ENCODE measurements around the gene AXIN2. TPM values are rescaled to one million over a fixed set of nuclear protein-coding genes. Genes with fewer than 3 reads are reported as not detected.

The AXIN2 gene
- total and polyA plus RNA-seq, 12 donors: 5.7 to 19.2 (median 11.8) TPM

DNA sequence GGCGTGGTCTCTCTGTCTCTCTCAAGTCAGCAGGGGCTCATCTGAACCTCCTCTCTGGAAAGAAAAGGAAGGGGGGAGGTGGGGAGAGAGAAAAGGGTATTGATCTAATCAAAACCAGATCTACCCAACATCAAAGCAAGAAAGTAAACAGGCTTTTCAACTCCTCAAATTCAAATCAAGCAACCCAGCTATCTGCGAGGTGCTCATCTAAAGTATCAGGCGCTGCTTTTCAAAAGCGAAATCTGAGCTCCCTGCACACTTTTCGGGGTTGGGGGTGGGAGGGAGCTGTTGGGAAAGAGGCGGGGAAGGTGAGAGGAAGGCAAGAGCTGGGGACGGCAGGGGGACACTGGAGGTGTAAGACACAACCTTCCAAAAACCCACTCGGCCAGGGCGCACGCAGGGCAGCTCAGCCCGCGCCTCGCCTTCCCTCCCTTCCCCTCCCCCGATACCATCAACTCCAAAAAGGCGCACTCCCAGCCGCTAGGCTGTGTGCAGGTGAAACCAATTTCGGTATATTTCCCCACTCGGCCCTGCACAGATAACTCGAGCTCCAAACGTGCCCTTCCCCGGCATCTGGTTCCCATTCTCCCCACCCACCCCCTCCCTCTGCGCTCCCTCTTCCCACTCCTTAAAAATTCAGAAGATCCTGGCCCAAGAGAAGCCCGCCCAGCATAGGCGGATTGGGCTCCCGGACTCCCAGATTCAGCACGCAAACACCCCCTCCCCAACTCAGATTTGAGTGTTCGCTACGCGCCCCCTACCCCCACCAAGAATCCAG lies 2.6 kb downstream of the AXIN2 start:
- DNase-seq: no peak
- Histone ChIP-seq H3K4me1 (peaks cover 4 to 28% (median 21%) of the 10 kb centered on the region in 9 donors), H3K36me3 (peaks cover 0 to 7% (median 0%) of the 10 kb centered on the region in 9 donors), H3K27ac (peak overlapping the region in 7 of 10 donors; percentile 89 to 94 (median 91)), H3K27me3 (peaks cover 0 to 50% (median 0%) of the 10 kb centered on the region in 7 donors), H3K4me3 (peak overlapping the region; percentile 82 to 97 (median 90)), H3K9me3 (no peaks in the 10 kb centered on the region)
- intact Hi-C loops (cut with DNase I): loop anchor here in 8 of 10 donors (5.0 to 10.0 kb wide), 4 partner anchors 102 to 606 kb away; no protein-coding TSS in a partner anchor
- no peak for ATAC-seq
- 30 to 38% methylated on average over 29 of the region's 29 CpGs for WGBS, 2 donors
- TF ChIP-seq, protein P1, sequence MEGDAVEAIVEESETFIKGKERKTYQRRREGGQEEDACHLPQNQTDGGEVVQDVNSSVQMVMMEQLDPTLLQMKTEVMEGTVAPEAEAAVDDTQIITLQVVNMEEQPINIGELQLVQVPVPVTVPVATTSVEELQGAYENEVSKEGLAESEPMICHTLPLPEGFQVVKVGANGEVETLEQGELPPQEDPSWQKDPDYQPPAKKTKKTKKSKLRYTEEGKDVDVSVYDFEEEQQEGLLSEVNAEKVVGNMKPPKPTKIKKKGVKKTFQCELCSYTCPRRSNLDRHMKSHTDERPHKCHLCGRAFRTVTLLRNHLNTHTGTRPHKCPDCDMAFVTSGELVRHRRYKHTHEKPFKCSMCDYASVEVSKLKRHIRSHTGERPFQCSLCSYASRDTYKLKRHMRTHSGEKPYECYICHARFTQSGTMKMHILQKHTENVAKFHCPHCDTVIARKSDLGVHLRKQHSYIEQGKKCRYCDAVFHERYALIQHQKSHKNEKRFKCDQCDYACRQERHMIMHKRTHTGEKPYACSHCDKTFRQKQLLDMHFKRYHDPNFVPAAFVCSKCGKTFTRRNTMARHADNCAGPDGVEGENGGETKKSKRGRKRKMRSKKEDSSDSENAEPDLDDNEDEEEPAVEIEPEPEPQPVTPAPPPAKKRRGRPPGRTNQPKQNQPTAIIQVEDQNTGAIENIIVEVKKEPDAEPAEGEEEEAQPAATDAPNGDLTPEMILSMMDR (IDR thresholded peaks at IDR 0.05): no peak

DNA sequence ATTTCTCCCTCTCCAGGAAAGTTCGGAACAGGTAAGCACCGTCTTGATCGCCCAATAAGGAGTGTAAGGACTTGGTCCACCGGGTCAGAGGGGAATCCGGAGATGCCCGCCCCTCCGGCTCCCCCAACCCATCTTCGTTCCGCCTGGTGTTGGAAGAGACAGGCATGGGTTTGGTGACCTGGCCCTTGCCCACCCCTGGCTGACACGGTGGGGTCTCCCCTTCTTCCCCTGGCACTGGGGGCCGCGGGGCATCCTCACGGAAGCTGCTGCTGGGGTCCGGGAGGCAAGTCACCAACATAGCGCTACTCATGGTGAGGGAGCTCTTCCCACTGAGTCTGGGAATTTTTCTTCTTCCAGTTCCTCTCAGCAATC lies 3.2 kb downstream of the AXIN2 start:
- Histone ChIP-seq H3K27ac (no peak overlapping the region), H3K36me3 (peaks cover 0 to 7% (median 0%) of the 10 kb centered on the region in 9 donors), H3K27me3 (peaks cover 0 to 50% (median 0%) of the 10 kb centered on the region in 7 donors), H3K9me3 (no peaks in the 10 kb centered on the region), H3K4me3 (peak overlapping the region in 2 of 10 donors; percentile 90 to 96), H3K4me1 (peaks cover 4 to 30% (median 23%) of the 10 kb centered on the region in 9 donors)
- DNase-seq (no peak), ATAC-seq (no peak)
- WGBS, 2 donors: 82 to 85% methylated on average over 15 of the region's 15 CpGs
- intact Hi-C loops (cut with DNase I): loop anchor here in 8 of 10 donors (5.0 to 10.0 kb wide), 4 partner anchors 101 to 607 kb away; no protein-coding TSS in a partner anchor
- TF ChIP-seq, protein P1 (IDR thresholded peaks at IDR 0.05): no peak

DNA sequence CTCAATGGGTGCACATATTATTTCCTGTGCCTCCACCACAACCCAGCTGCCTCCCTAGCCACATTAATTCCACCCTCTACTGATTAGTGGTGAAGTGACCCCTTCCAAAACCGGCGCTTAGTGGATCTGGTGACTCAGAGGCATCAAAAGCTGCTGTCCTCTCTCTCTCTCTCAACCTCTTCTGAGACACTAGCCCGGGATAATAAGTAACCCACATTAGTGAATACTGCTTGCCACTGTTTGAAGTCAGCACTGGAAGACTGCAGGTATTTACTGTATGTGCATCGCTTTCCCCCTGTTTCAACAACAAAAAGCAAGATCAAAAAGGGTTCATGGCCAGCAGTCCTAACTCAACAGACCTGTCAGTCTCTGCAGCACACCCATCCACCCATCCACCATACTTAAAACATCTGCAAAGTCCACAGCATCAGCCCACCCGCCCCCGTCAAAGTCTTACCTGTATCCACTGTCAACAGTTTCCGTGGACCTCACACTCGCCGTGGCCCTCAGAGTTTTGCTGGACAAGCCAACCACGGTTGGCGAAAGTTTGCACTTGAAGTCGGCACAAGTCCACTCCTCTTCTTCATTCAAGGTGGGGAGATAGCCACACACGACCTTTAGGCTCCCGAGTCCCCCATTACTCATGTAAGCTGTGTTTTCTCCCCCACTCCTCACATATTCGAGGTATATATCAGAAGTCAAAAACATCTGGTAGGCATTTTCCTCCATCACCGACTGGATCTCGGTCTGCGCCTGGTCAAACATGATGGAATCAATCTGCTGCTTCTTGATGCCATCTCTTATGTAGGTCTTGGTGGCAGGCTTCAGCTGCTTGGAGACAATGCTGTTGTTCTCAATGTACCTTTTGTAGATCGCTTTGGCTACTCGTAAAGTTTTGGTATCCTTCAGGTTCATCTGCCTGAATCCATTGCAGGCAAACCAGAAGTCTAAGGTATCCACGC lies 3.8 kb downstream of the AXIN2 start:
- Histone ChIP-seq H3K9me3 (no peaks in the 10 kb centered on the region), H3K27me3 (peaks cover 0 to 48% (median 0%) of the 10 kb centered on the region in 7 donors), H3K4me3 (peak overlapping the region in 2 of 10 donors; percentile 16 to 90), H3K36me3 (peaks cover 0 to 7% (median 0%) of the 10 kb centered on the region in 9 donors), H3K4me1 (peaks cover 4 to 36% (median 24%) of the 10 kb centered on the region in 9 donors), H3K27ac (peak overlapping the region in 1 of 10 donors; percentile 48)
- ATAC-seq (no peak), DNase-seq (no peak)
- 85 to 87% methylated on average over 21 of the region's 21 CpGs for WGBS, 2 donors
- intact Hi-C loops (cut with DNase I): loop anchor here in 8 of 10 donors (2.0 to 10.0 kb wide), 5 partner anchors 100 to 607 kb away; no protein-coding TSS in a partner anchor
- TF ChIP-seq, protein P1 (IDR thresholded peaks at IDR 0.05): no peak
